HG02588 (cell line): ENCODE results near the gene NR2F1.

ENCODE experiments used
- ATAC-seq: cut with Tn5 transposase; IDR thresholded peaks from one replicate; pipeline ENCODE4 v1.9.1; 2021; ENCODE audit warnings: mild to moderate bottlenecking, moderate library complexity; ENCODE audit not compliant: unreplicated experiment

The NR2F1 gene

DNA sequence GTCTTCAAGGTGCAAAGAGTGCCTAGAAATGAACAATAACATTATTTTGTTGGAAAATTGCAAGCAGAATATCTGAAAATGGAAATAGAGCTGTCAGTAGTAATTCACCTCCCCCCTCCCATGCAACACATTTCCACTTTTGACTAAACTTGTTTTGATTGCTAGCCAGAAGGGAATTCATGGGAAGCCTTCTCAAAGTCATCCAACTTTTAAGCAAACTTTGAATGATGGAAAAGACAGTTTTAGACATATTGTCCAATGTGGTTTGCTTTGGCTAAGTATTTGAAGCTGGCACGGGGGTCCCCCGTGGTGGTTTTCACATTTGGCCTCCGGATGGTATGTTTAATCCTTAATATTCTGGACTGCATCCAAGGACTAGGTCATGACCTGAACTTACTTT, 7.5 kb downstream of the NR2F1 start:
- no peak for ATAC-seq

DNA sequence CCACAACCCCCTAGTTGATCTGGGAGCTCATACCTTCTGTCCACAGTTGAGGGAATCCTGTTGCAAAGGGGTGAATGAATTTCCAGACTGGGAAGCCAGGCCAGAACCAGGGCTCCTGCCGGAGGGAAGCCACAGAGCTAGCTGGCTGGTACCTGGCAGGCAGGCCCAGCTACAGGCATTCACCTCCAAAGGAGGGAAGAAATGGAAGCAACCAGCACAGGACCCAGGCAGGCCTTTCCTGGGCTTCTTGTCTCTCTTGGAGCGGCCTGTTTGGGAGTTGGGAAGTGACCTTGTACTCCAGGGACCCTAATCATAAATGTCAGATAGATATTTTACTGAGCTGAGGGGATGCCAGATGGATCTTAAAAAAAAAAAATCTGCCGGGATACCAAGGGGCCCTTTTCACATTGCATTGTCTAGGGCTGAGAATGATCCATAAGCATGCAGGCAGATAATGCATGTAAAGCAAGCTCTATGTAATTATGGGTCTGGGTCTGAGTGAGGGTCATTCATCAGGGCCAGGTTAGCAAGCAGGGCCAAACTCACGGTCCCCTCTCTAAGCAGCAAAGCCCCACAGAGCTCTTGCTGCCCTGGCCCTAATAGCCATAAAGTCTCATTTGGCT, 8.4 kb downstream of the NR2F1 start:
- no peak for ATAC-seq

DNA sequence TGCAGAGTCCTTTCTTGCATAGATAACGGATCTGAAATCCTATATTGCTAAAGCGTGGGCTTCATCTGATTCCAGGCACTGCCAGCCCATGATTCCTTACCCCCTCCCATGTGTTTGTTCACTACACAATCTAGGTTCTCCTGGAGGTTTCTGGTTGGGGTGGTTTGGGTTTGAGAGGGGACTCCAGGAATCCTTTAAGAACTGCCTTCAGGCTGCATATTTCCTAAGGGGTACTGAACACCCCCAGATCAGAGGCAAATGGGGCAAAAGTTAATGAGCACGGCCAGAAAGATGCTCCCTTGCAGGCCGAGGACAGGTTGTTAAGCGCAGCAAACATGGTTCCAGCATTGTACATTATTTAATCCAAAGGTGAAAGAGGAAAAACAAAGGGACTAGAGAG, 9.9 kb downstream of the NR2F1 start:
- ATAC-seq = no peak

DNA sequence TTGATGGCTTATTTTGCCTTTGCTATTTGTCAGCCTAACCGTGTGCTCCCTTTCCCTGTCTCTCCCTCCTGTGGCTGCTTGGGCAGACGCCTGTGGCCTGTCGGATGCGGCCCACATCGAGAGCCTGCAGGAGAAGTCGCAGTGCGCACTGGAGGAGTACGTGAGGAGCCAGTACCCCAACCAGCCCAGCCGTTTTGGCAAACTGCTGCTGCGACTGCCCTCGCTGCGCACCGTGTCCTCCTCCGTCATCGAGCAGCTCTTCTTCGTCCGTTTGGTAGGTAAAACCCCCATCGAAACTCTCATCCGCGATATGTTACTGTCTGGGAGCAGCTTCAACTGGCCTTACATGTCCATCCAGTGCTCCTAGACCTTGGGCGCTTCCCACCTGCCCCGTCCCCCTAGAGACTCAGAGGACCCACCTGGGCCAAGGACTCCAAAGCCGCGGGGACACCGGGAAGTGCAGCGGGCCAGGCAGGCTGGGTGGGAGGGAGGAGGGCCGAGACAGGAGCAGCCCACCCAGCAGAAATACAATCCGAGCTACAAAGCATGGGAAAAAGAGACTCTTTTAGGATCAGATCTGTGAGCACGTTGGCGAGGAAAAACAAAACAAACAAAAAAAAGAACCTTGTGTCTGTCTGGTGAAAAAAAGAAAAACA, 10.6 kb downstream of the NR2F1 start:
- ATAC-seq = no peak

DNA sequence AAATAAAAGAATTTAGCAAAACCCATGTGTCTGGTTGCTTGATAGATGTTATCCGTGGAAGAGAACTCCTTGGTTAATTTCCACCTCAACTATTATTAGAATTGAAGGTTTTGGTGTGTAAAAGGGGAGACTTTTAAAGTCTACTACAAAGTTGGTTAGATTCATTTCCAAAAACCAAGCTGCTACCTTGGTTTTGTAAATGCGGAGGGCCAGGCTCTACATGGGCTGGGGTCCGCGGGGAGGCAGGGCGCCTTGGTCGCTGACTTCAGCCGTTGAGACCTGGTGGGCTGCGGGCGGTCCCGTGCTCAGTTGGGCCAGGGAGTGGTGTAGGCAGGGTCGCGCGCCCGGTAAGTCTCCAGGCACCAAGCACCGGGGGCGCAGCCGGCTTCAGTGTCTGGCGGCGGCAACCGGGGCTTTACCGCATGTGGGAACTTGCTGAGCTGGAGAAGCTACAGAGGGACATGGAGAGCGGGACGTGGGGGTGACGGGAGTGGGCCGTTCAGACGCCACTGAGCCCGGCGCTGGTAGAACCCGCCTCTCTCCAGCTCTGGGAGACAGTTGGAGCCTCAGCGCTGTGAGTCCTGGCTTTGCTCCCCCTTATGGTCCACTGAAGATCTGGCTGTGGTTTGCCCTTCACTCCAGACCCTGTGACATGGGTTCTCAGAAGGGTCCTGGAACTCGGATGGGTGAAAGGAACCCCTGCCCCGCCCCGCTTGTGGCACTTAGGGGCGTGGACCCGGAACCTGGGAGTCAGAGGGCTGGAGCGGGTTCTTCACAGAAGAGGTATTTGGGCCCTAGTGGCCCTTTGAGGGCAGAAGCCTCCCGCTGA, 11.8 kb downstream of the NR2F1 start:
- ATAC-seq = no peak

DNA sequence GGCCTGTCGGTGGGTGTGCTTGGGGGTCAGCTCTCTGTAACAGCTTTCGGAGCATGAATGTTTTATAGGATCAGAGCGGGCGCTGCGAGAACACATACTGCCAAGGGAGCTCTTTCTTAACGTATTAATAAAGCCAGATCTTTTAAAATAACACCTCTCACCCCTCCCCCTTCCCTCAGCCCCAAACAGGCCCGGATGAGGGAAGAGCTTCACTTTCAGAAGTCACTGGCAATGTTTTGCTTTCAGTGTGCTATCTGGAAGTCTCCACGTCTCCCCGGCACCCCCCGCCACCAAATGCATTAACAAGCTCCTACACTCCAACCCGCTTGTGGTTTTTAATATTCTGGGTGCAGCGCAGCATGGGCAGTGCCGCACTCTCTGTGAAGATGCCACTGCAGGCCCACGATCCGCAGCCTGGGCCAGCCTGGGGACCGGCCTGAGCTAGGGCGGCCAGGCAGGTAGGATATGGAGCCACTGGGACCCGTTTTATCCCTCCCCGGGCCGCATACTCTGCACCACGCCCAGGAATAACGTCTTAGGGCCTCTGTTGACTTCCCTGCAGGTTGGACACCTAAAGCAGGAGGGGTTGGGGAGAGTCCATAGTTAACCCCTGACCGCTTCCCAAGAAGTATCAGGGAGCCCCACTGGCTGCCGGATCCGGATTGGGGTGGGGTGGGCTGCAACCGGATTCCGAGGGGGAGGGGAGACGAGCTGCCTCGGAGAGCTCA, 12.6 kb downstream of the NR2F1 start:
- no peak for ATAC-seq

DNA sequence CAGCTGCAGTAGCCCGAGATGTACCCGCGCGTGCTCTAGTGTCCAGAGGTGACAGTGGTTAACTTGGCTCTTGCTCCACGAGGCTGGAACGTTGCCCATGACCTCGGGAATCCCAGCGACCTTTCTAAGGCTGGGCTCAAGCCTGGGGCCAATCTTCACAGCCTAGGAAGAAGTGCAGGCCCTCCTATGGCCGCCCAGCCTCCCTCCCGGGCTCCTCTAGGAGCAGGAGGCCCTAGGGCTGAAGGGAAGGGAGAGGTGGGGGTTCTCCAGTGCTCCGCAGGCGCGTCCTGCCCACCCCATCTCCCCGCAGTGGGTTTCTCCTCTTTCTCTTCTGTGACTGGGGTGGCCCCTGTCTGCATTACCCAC, 13.3 kb downstream of the NR2F1 start:
- no peak for ATAC-seq

DNA sequence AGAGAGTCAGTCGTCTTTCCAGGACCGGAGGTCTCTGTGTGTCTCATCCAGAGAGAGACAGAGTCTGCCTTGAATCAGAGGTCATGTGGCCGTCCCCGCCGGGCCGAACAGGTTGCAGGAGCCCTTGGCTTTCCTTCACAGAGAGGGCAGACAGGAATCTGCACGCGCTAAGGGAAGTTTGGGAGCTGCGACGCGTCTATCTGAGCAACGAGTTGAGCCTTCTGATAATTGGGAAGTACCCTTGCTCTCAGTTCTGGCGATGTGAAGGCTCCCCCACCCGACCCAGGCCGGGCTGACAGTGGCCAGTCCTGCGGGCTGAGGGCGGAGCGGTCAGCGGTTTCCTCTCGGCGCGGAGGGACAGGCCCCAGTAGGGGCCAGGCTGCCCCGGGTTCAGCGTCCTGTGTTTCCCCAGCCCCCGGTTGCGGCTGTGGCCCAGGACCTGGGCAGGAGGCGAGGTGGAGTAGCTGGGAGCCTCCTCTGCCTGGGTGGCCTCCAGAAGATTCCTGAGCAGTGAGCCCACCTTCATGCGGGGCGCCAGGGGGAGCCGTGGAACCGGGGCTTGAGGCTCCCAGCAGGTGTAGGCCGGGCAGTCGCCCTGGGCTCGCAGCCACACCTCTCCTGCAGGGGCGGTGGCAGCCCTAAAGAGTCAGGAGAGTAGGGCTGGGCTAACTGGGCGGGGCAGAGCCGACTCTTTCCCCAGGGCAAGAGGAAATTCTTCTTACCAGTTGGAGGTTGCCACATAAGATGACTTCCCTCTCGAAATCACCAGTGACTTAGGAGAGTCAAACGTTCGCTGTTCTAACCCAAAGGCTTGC, 13.9 kb downstream of the NR2F1 start:
- no peak for ATAC-seq

DNA sequence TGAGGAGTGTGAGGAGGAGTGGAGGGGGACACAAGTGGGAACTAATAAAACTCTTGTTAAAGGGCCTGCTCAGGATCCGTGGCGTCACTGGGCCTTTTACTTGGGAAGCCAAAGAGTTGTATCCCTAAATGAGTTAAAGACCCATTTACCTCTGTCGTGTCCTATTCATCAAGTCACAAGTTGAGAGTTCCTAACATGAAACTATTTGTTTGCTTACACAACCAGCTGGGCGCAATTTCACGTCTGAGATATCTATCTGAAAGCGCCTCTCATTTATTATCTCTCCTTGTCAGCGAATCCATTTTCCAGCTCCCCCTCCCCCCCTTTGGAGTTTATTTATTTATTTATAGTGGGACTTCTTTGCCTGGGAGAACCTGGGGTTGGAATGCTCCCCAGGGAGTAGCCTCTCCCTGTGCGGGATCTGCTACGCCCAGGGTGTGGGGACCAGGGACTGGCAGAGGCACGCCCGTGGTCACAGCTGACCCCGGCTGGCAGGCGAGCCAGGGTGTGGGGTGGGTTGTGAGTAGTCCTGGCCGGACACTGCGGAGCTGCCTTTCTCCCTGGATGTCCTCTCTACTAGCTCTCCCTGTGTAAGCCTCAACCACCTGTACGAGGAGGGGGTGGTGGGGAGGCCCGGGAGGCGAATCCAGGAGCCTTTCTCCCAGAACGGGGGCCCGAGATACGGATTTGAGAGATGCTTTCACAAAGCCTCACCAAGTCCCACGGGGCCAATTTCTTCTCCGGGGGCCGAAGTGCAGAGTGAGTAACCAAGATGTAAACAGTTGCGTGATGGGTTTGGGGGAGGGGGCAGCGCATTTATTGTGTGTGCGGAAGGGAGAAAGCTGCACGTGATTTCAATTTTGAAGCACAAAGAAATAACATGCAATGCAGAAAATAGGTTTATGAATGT, 15.3 kb downstream of the NR2F1 start:
- ATAC-seq = no peak

DNA sequence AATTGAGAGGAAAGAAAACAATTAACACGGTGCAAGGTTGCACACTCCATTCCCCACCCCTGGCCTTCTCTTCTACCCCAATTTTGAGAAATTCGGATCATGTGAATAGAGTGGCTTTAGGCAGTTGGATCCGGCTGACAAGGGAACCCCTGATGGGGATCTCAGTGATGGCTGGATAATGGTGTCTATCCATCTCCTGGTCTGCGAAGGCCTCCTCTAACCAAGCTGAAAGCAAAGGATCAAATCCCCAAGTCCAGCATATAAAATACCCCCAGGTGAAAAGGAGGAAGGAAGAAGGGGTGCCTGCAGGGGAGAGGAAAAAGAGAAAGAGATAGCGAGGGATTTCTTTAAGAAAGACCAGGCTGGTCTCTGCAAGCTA, 16.0 kb downstream of the NR2F1 start:
- ATAC-seq = no peak

DNA sequence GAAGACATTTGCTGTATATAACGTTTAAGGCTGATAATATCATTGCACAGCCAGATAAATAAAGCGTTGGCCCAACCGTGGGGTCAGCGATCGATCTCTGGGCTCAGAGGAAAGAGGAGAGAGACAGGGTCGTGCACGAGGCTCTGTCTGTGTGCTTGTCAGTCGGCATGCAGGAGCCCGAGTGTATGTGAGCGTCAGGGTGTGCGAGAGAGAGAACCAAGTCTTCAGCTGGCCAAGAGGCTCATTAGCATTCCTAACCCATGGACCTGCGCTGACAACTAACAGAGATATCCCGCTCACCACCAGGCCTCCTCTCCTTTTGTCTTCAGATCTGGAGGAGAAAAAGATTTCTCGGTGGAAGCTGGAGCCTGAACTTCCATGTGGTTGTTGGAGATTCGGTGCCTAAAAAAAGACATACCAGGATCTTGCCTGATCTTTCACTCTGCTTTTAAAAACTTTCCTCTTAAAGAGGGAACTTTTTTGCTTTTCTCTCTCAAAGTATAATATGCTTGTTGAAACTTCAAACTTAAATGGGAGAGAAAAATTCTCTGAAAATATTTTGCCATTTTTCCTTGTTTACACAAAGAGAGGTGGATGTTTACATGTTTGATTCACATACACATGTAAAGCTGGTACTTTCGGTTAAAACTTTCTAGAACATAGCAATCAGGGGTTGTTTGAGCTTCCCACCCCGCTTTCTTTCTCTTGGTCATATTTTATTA, 16.5 kb downstream of the NR2F1 start:
- no peak for ATAC-seq

DNA sequence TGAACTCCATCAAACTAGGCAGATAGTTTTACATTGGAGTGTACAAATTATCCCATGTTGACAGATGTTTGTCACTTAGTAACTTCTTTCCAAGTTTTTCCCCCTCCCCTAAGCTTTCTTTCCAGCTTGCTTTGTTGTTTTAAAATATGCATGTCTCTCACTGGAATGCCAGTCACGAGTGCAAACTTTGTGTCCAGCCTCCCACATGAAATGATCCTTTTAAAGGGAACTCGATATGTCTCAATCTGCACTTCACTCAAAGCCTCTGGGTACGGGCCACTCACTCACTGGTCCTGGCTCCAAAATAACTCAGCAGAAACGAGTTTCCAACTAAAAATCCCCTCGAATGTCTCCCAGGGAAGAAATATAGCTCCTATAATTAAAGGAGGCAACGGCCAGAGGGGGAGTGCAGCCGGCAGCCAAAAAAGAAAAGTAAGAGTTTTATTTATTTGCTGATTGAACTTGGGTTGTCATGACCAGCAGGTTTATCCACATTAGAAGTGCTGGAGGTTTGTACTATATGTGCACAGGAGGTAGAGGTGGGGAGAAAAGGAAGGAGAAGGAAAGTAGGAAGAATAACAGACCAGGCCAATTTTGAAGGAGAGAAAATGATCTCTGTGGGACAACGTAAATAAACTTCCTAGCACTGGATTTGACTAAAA, 17.5 kb downstream of the NR2F1 start:
- no peak for ATAC-seq

DNA sequence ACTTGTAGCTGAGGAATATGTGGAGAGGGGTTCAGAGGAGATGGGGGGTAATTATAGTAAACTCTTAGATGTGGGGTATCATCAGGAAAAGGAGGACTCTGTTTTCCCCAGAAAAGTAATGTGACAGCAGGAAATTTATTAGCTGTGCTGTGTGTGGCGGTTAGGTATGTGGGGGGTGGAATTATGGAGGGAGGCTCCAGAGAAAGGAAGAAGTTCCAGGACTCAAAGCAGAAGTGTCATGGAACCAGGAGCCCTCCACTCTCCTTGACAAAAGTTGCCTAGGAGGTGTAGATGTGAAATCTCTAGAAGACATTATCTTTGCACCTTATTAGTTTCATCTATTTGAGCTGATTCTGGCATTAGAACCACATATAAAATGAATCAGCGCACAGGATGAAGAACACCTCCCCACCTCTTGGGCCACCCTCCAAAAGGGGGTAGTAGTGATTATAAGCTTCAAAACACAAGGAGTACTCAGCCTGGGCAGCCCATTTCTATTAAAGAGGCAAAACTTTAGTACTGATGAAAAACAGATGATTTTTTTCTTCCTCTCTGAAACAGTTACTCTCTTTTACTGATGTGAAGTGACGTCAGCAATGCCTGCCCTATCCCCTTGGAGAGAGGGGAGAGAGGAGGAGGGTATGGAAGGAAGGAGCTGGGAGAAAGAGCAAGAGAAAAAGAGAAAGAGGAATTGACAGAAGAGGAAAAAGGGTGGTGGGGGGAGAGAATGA, 18.2 kb downstream of the NR2F1 start:
- no peak for ATAC-seq

DNA sequence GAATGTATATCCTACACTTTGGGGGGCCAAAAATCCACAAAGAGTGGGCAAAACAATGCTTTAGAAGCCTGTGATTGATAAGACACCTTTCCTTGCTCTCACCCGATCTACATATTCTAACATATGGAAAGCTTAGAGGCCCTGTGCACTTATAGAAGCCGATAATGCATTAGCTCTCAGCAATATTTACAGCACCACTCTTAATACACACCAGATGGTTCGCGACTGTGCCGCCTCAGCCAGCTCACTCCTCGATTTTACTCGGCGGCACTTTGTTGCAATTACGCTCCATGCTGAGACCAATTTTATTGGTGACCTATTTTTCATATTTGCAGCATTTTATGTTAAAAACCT, 18.8 kb downstream of the NR2F1 start:
- ATAC-seq = no peak

DNA sequence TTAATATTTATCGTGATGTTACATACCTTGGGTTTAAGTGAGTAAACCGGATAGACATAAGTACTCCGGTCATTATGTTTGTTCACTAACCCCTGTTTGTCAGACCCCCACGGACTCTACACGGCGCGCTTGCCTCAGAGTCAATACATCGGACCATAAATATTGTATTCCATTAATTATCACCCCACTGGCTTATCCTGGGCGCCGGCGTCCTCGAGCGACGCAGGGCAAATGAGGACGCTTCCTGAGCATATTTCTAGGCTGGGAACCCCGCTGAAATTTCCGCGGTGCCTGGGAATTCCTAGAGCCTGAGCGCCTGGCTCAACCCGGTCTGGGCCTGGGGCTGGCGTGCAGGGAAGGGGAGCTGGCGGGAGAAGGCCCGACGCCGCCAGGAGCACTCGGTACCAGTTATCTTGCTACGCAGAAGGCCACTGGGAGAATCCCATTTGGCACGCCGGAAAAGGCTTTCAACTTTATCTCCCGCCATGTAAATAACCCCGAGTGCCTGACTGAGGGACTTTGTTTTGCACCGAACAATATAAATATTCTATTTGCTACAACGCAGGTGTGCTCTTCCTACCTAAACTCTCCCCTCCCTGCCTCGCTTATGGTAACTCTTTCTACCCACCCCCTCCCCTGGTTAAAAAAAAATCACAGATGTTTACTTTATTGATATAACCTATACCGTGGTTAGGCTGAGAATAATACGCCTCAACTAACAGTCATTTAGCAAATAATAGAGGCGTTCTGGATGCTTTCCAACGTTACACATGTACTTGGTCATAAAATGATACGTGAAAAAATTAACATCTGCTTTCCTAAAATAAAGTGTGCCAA, 19.4 kb downstream of the NR2F1 start:
- ATAC-seq = no peak

DNA sequence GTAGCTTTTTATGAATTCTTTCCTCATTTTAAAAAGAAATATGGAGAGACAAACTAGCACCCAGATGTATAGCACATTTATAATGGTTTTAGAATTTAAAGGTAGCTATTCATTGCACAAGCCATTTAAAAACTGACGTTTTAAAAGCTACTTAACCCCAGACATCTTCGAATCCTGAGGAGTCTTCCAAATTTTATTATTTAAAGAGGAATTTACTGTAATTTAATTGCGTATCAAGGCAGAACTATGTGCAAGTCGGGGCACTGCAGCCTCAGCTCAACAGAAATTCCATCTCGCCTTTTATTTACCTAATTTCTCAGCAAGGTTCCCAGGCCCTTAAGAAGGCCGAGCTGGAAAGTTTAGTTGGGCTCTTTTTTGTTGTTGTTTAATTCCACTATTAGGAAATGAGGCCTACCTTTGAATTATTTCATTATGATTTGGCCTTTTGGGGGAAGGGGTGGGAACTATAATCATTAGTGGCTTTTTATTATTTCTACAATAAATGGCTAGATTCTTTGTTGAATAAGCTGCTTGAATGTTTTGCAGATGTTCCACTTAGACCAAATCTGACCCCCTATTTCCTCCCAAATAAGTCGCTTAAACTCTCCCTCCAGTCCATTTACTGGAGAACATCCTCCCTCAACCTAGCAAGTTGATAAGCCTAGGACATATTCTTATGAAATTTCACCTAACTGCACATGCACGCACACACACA, 20.2 kb downstream of the NR2F1 start:
- ATAC-seq = no peak
